Testis (tissue), 3 donors: Measurements from ENCODE around the gene ZNF22. TPM values are rescaled to one million over a fixed set of nuclear protein-coding genes. Genes with fewer than 3 reads are reported as not detected.

Source experiments
- DNase-seq: peaks from one replicate; pipeline ENCODE4 v3.0.0-alpha.2; 2019
- H3K27ac ChIP-seq, 2 donors: fragments of 200-600 bp; sonication (generic); one replicate each; pipeline ENCODE4 v1.5.1; 2019
- H3K27me3 ChIP-seq: fragments of 200-600 bp; sonication (generic); one replicate; pipeline ENCODE4 v1.5.1; 2019
- H3K36me3 ChIP-seq: fragments of 200-600 bp; sonication (generic); one replicate; pipeline ENCODE4 v1.5.1; 2017; ENCODE audit warnings: low read depth; ENCODE audit errors: missing control alignments
- H3K4me1 ChIP-seq: fragments of 200-600 bp; sonication (generic); one replicate; pipeline ENCODE4 v1.5.1; 2019
- H3K4me3 ChIP-seq, 2 donors: fragments of 200-600 bp; sonication (generic); one replicate each; pipeline ENCODE4 v1.5.1; 2017 to 2019
- H3K9me3 ChIP-seq: fragments of 200-600 bp; sonication (generic); one replicate; pipeline ENCODE4 v1.5.1; 2017
- CTCF ChIP-seq, 3 experiments: fragments of 450-650 bp in 2 of 3; fragments of 200-600 bp in 1 of 3; sonication (generic) in 1 of 3; IDR thresholded peaks; one replicate each; pipeline ENCODE4 v1.5.1; 2016 to 2019; ENCODE audit warnings: antibody characterized with exemption in 3 of 3, mild to moderate bottlenecking in 2 of 3, moderate library complexity in 1 of 3
- POLR2A ChIP-seq: fragments of 450-650 bp; IDR thresholded peaks from one replicate; pipeline ENCODE4 v1.6.1; 2017; ENCODE audit warnings: antibody characterized with exemption, mild to moderate bottlenecking, moderate library complexity
- WGBS, 2 donors: methylation state at CpG; one replicate each; pipeline ENCODE4 v1.1.5; 2018; 5-methylcytosine and 5-hydroxymethylcytosine counted together
- intact Hi-C: fragments of 100-400 bp; cut with DNase I; formaldehyde crosslinking; loops from one replicate; pipeline ENCODE4 v1.15.1; 2023; ENCODE audit warnings: low total_unique reads
- polyA plus RNA-seq: library from polyadenylated mRNA; stranded (reverse); fragments of 350-450 nt; fragmentation: Illumina TruSeq; extraction: RNeasy Lipid Tissue Mini Kit (QIAGEN cat#74804); gene quantifications from one replicate; pipeline ENCODE4 v1.2.3, GENCODE V29; 2014; ENCODE audit warnings: low read depth, low replicate concordance; ENCODE audit not compliant: insufficient read depth
- total RNA-seq, 2 donors: library from RNA; depleted of rRNA; stranded (reverse); fragments of >200 nt; gene quantifications; one replicate each; pipeline ENCODE4 v1.2.3, GENCODE V29; 2016

ZNF22 gene
- total and polyA plus RNA-seq, 3 donors from 2014 or later: 12.6 TPM

- peaks cover 18% of the 10 kb centered on the region for H3K4me1 ChIP-seq
- no peak for DNase-seq
- H3K27ac ChIP-seq: no peak overlapping the region
- H3K36me3 ChIP-seq: no peaks in the 10 kb centered on the region
- no peaks in the 10 kb centered on the region for H3K9me3 ChIP-seq
- no peak overlapping the region for H3K4me3 ChIP-seq
- no peaks in the 10 kb centered on the region for H3K27me3 ChIP-seq
- TF ChIP-seq CTCF (IDR thresholded peaks at IDR 0.05): no peak
- TF ChIP-seq POLR2A: no peak
- intact Hi-C loops: no loop called here
Observed at GRCh38 chr10:44954962-44955361, 45.8 kb upstream of the ZNF22 start.

- DNase-seq: peak; percentile 65
- H3K27ac ChIP-seq: peak overlapping the region; percentile 47 to 83
- intact Hi-C loops: no loop called here
Observed at GRCh38 chr10:44955413-44956070, 45.2 kb upstream of the ZNF22 start.

GRCh38 chr10:44956226-44956625, 44.5 kb upstream of the ZNF22 start:
- Histone ChIP-seq H3K27me3 (no peaks in the 10 kb centered on the region), H3K4me3 (no peak overlapping the region), H3K27ac (peak overlapping the region; percentile 47 to 83), H3K9me3 (no peaks in the 10 kb centered on the region), H3K4me1 (peaks cover 22% of the 10 kb centered on the region), H3K36me3 (no peaks in the 10 kb centered on the region)
- DNase-seq: no peak
- WGBS, 2 donors: 62 to 77% methylated on average over 4 of the region's 4 CpGs
- TF ChIP-seq POLR2A (no peak), CTCF (IDR thresholded peaks at IDR 0.05) (no peak)
- intact Hi-C loops: no loop called here

More at GRCh38 chr10:44955413-44956070, 45.2 kb upstream of the ZNF22 start:
- Histone ChIP-seq H3K36me3 (no peaks in the 10 kb centered on the region), H3K27me3 (no peaks in the 10 kb centered on the region), H3K4me3 (no peak overlapping the region), H3K4me1 (peaks cover 18% of the 10 kb centered on the region), H3K9me3 (no peaks in the 10 kb centered on the region)
- no peak for TF ChIP-seq POLR2A
- no peak for TF ChIP-seq CTCF (IDR thresholded peaks at IDR 0.05)
- WGBS, 2 donors: 70 to 76% methylated on average over 8 of the region's 8 CpGs

GRCh38 chr10:44956717-44957706, 43.7 kb upstream of the ZNF22 start:
- no peak for TF ChIP-seq CTCF (IDR thresholded peaks at IDR 0.05)
- no peak for TF ChIP-seq POLR2A
- peaks cover 25% of the 10 kb centered on the region for H3K4me1 ChIP-seq
- 77 to 91% methylated on average over 4 of the region's 4 CpGs for WGBS, 2 donors
- peak overlapping the region; percentile 15 to 83 for H3K27ac ChIP-seq
- no peak for DNase-seq
- intact Hi-C loops: no loop called here
- H3K9me3 ChIP-seq: no peaks in the 10 kb centered on the region
- no peaks in the 10 kb centered on the region for H3K27me3 ChIP-seq
- H3K4me3 ChIP-seq: no peak overlapping the region
- no peaks in the 10 kb centered on the region for H3K36me3 ChIP-seq
